NCI-H460 (cell line): ENCODE results near the gene PTGFR. TPM values are rescaled to one million over a fixed set of nuclear protein-coding genes. Genes with fewer than 3 reads are reported as not detected.

Experiments used
- DNase-seq: peaks from one replicate; pipeline ENCODE4 v3.0.0-alpha.2; 2016; ENCODE audit warnings: low read depth; ENCODE audit errors: extremely low read depth
- polyA plus RNA-seq: library from polyadenylated mRNA; depleted of rRNA; stranded (reverse); fragments of >200 nt; gene quantifications from 2 replicates; pipeline ENCODE4 v1.2.3, GENCODE V29; 2014; cell fraction: nucleus; rRNA removed
- total RNA-seq: library from RNA; depleted of rRNA; stranded (reverse); fragments of >200 nt; shearing (Covaris generic); gene quantifications from 2 replicates; pipeline ENCODE4 v1.2.3, GENCODE V29; 2014; rRNA removed

PTGFR gene
- 0.12 and 0.17 TPM in 2 replicates for total RNA-seq
- not detected in 2 replicates for polyA plus RNA-seq

- peak; percentile 0 for DNase-seq
These were observed at the start of gene PTGFR for GRCh38 chr1:78490861-78491450. PTGFR (plus strand) TSS chr1:78490974; CDS start chr1:78492744, 1,770 bp downstream.

- no peak for DNase-seq
These were observed 48.9 kb upstream of the PTGFR start for GRCh38 chr1:78441921-78442320.

GRCh38 chr1:78447086-78447485, 43.7 kb upstream of the PTGFR start:
- no peak for DNase-seq

GRCh38 chr1:78464449-78464891, 26.3 kb upstream of the PTGFR start:
- DNase-seq: no peak

GRCh38 chr1:78465143-78465542, 25.6 kb upstream of the PTGFR start:
- DNase-seq: no peak

GRCh38 chr1:78468521-78468920, 22.3 kb upstream of the PTGFR start:
- DNase-seq: no peak

- DNase-seq: no peak
These were observed 21.2 kb upstream of the PTGFR start for GRCh38 chr1:78469576-78469975.

- DNase-seq: no peak
These were observed 18.7 kb upstream of the PTGFR start for GRCh38 chr1:78471890-78472620.

GRCh38 chr1:78472851-78473496, 17.8 kb upstream of the PTGFR start:
- DNase-seq: no peak

GRCh38 chr1:78474092-78474491, 16.7 kb upstream of the PTGFR start:
- DNase-seq: no peak

- DNase-seq: no peak
These were observed 14.7 kb upstream of the PTGFR start for GRCh38 chr1:78475888-78476610.

- no peak for DNase-seq
These were observed 6.9 kb upstream of the PTGFR start for GRCh38 chr1:78483903-78484302.

GRCh38 chr1:78491451-78492071, 787 bp downstream of the PTGFR start:
- peak; percentile 1 for DNase-seq

GRCh38 chr1:78492386-78492950, 1.7 kb downstream of the PTGFR start:
- no peak for DNase-seq

GRCh38 chr1:78493451-78493850, 2.7 kb downstream of the PTGFR start:
- no peak for DNase-seq

GRCh38 chr1:78497201-78497600, 6.4 kb downstream of the PTGFR start:
- DNase-seq: no peak

- no peak for DNase-seq
These were observed 9.8 kb downstream of the PTGFR start for GRCh38 chr1:78500529-78500928.

GRCh38 chr1:78501203-78501602, 10.4 kb downstream of the PTGFR start:
- no peak for DNase-seq

GRCh38 chr1:78511334-78511733, 20.6 kb downstream of the PTGFR start:
- DNase-seq: no peak

GRCh38 chr1:78516716-78517115, 25.9 kb downstream of the PTGFR start:
- no peak for DNase-seq
